Umbilical cord (tissue), 2 donors: Measurements from ENCODE around the gene CACNA1I. TPM values are rescaled to one million over a fixed set of nuclear protein-coding genes. Genes with fewer than 3 reads are reported as not detected.

Experiments used
- DNase-seq: peaks from one replicate; pipeline ENCODE4 v3.0.0-alpha.2; 2015; ENCODE audit warnings: low spot score
- total RNA-seq: library from RNA; depleted of rRNA; stranded (reverse); fragments of >200 nt; gene quantifications from one replicate; pipeline ENCODE4 v1.2.3, GENCODE V29; 2014; ENCODE audit warnings: low replicate concordance; ENCODE audit not compliant: insufficient read depth

The CACNA1I gene
- total RNA-seq, 1 donor from 2014 or later = 0.48 TPM

DNA sequence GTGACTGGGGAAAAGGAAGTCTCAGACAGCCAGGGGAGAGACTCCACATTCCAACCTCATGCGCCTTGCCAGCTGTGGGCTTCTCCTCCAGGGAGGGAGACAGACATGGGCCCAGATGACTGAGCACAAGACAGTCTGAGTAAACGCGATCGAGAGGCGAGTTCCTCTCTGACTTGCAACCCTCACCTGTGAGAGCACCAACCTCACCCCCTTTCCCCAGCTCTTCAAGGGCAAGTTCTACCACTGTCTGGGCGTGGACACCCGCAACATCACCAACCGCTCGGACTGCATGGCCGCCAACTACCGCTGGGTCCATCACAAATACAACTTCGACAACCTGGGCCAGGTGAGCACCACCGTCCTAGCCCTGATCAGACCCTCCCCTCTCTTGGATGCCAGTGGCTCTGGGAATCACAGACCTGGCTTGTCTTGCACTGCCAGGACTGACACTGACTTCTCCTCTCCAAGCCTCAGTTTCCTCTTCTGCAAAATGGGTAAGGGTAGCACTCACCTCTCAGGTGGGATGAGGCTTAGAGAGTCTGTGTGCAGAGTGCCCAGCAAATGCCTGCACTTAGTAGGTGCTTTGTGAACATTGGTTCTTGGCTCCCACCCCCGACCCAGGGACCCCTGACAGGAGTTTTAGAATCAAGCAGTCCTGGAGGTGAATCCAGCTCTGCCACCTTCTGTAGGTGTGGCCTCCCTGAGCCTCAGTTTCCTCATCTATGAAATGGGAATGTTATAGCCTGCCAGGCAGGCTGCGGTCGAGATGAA lies 95.3 kb downstream of the CACNA1I start:
- DNase-seq = no peak

DNA sequence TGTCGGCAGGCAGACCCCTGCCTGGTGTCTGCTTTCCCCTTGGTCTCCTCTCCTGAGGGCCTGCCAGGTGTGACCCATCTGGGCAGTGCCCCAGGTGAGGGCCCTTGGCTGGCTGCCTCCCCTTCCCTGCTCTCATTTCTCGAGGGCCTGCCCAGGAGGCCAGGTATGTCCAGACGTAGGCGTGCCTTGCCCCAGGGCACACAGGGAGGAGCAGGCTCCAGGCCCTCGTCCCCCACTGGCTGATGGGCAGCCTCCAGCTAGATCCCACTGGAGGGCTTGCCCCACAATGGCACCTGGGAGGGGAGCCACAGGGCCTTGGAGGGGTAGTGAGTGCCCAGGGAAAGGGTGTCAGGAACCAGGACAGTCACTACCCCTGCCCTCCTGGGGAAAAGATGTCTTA lies 95.9 kb downstream of the CACNA1I start:
- no peak for DNase-seq

DNA sequence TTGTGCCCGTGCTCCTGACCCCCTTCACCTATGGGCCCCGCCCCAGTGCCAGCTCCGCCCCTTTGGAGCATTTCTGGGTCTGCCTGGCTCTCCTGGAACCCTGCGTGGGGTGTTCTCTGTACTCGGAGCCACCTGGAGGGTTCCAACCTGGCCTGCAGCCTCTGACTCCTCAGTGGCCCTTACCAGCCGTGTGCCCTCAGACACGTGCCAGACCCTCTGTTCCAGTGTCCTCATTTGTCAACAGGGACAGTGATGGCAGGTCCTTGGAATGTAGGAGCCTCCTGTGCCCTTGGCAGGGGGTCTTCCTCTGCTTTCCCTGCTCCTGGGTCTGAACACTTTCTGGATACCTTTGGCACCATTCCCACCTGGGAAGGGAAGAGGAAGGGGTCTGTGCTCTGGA lies 96.4 kb downstream of the CACNA1I start:
- DNase-seq = no peak

DNA sequence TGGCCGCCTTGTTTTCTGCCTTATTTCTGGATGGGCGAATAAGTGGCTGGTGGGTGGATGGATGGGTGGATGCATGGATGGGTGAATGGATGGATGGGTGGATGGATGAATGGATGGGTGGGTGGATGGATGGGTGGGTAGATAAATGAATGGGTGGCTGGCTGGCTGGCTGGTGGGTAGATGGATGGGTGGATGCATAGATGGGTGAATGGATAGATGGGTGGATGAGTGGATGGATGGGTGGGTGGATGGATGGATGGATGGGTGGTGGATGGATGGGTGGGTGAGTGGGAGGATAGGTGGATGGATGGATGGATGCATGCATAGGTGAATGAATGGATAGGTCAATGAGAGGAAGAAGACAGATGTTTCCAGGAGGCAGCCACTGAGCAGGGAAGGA lies 98.9 kb downstream of the CACNA1I start:
- no peak for DNase-seq

DNA sequence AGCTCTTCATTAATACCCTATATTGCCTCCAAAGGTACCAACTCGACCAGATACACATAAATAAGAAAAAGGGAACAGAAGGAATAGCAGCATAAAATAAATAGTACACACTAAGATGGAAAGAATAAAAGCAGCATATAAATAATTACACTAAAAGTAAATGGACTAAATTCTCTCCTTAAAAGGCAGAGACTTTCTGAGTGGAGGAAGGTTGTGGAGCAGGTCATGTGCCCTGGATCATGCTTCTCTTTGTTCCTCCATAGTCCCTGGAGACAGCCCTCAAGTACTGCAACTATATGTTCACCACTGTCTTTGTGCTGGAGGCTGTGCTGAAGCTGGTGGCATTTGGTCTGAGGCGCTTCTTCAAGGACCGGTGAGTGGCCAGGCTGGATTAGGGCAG lies 101.4 kb downstream of the CACNA1I start:
- DNase-seq = no peak

DNA sequence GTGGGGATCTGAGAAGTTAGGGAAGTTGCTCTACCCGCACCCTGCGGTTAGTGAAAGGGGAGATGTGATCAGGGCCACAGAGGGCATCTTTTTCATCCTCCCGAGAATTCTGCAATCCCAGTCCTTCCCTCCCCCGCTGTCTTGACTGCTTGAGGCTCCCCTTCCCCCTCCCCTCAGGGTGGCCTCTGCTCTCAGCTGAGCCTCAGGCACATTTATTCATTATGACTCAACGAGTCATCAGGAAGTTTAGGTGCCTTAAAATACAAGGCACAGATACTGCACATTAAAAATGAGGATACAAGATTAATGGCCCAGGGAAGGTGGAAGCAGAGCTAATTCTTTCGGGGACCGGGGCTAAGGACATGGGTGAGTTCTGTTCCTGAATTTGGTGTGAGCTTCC lies 104.0 kb downstream of the CACNA1I start:
- DNase-seq = no peak

DNA sequence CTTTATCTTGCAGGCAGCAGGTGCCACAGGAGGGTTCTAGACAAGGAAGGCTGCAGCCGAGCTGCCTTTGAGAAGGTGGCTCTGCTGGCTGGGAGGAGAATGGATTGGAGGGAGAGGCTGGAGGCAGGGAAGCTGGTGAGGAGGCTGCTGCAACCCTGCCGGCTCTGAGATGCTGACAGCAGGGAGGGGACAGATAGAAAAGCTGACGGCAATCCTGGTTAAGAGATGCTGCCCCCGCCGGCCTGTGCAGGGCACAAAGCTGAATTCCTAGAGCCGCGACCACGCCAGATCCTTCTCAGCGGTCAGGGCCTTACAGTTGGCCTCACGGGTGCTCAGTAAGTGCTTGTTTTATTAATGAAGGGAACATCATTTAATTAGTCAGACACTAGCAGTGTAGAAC lies 105.4 kb downstream of the CACNA1I start:
- DNase-seq = no peak

DNA sequence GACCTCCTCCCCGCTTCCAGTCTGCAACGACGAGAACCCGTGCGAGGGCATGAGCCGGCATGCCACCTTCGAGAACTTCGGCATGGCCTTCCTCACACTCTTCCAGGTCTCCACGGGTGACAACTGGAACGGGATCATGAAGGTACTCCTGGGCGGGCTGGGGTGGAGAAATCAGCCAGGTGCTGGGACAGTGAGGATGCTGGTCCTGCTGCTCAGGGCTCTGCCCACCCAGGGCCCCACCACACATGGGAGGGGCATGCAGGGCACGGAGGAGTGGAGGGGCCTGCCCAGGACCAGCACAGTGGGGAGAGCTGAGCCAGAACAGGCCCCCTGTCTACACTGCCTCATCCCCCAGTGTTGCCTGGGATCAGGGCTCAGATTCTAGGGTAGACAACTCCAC lies 107.4 kb downstream of the CACNA1I start:
- no peak for DNase-seq

DNA sequence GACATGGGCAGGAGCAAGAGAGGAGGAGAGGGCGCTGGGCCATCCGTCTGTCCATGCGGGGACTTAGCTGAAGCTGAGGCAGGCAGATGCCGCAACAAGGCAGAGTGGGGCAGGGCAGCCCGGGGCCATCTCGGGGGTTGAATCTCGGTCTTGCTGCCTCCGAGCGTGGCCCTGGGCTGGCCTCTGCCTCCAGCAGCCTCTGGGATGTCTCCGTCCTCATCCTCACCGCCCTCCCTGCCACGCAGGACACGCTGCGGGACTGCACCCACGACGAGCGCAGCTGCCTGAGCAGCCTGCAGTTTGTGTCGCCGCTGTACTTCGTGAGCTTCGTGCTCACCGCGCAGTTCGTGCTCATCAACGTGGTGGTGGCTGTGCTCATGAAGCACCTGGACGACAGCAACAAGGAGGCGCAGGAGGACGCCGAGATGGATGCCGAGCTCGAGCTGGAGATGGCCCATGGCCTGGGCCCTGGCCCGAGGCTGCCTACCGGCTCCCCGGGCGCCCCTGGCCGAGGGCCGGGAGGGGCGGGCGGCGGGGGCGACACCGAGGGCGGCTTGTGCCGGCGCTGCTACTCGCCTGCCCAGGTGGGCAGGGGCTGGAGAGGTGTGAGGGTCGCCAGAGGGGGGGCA lies 108.4 kb downstream of the CACNA1I start:
- no peak for DNase-seq

DNA sequence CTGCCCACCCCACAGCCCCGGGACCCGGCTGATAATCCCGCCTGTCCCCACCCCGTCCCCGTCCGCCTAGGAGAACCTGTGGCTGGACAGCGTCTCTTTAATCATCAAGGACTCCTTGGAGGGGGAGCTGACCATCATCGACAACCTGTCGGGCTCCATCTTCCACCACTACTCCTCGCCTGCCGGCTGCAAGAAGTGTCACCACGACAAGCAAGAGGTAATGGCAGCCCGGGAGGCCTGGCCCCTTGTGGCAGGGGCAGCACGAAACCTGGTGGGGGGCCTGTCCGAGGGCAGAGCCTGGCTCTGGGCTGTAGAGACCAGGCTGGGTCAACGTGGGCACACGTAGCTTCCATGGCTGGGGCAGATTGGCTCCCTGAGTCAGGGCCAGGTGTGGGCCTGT lies 109.1 kb downstream of the CACNA1I start:
- no peak for DNase-seq

DNA sequence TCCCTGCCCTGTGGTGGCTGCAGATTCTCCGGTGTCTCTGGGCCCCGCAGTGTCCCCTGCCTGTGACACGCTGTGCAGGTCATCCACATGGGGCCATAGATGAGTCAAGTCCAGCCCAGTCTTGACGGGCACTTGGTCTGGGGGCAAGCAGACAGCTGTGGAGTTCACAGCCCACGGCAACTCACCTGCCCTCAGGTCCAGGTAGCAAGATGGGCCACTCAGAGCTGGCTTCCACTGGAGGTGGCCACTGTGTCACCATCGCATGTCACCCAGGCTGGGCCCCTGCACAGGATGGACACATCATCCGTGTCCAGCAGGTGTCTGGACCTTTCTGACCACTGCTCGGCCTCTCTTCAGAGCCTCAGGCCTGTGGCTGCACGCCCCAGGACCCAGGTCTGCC lies 109.9 kb downstream of the CACNA1I start:
- DNase-seq = no peak

DNA sequence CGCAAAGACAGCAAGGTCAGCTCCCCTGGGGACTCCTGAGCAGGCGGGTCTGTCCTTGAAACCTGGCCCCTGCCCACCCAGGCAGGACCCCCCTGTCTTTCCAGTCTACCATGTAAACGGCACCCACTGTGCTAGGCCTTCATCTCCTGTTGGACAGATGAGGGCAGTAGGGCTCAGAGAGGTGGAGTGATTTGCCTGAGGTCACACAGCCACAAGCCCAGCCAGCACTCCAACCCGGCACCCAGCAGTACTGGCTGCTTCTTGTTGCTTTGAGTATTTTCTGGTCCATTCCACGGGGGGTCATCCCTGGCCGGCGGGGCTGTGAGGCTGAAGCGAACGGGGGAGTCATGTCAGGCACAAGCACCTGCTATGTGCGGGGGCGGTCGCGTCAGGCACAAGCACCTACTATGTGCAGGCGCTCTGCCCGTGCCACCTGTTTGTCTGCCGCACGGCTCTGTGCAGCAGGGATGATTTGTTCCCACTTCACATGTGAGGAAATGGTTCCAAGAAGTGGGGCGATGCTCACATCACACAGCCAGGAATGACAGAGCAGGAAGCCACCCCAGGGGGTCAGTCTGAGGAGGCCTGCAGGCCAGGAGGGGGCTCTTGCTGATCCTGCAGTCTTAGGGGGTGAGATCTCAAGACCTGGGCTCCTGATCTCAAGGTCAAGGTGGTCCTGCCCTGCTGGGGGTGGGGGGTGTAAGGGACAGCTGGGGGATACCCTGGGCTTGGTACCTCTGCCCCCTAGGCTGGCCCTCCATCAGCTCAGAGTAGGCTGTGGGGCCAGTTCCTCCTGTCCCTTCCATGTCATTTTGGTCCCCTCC lies 110.7 kb downstream of the CACNA1I start:
- no peak for DNase-seq

DNA sequence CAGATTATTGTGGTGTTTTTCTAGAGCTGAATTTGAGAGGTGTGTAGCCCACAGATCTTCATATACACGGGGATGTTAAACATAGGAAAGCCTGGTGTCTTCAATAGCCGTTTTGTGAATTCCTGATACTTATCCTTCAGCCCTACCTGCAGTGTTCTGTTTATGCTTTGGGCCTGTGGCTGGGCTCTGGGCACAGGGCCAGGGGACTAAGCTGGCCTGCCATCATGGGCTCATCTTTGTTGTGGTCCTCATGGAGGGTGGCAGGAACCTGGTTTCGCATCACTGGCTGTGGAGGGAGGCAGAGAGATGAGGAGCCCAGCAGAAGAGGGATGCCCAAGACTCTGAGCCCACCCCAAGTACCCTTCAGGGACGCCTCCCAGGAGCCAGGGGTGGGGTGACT lies 112.4 kb downstream of the CACNA1I start:
- DNase-seq = no peak

DNA sequence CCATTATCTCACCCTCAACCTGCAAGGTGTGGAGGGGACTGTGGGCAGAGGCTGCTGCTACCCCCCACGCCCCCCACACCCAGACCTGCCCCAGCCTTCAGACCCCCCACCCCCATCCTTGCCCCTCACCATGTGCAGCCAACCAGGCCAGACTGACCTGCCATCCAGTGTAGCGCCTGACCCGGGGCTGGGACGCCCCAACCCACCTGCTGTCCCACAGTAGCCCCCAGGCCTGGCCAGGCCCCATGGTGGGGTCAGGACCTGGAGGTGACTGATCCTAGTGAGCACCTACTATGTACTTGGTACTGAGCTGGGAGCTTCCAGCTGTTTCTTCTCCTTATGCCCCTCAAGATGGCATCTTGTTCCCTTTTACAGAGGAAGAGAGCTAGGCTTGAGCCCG lies 113.1 kb downstream of the CACNA1I start:
- no peak for DNase-seq

DNA sequence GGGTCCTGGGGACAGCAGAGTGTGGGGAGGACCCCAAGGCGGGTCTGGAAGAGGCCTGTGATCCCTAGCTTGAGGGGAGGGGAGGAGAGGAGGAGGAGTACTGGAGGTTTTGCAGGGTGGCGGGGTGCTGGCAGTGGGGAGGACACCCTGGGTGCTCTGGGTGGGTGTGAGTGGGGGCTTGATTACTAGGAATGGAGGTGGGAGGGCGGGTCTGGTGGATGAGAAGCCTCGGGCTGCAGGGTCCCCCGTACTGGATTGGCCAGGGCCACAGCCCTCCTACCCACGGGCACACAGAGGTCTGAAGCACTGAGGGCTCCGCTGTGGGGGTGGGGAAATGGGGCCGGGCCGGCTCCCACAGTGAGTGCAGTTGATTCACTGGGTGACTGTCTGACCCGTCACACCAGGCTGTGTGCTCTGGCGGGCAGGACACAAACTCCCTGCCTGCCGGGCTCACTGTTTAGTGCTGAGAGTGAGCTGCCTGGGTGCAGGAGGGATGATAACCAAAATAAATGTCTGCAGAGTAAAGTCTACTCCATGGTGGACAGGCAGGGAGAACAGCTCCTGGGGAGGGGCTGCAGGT lies 114.2 kb downstream of the CACNA1I start:
- DNase-seq = no peak

DNA sequence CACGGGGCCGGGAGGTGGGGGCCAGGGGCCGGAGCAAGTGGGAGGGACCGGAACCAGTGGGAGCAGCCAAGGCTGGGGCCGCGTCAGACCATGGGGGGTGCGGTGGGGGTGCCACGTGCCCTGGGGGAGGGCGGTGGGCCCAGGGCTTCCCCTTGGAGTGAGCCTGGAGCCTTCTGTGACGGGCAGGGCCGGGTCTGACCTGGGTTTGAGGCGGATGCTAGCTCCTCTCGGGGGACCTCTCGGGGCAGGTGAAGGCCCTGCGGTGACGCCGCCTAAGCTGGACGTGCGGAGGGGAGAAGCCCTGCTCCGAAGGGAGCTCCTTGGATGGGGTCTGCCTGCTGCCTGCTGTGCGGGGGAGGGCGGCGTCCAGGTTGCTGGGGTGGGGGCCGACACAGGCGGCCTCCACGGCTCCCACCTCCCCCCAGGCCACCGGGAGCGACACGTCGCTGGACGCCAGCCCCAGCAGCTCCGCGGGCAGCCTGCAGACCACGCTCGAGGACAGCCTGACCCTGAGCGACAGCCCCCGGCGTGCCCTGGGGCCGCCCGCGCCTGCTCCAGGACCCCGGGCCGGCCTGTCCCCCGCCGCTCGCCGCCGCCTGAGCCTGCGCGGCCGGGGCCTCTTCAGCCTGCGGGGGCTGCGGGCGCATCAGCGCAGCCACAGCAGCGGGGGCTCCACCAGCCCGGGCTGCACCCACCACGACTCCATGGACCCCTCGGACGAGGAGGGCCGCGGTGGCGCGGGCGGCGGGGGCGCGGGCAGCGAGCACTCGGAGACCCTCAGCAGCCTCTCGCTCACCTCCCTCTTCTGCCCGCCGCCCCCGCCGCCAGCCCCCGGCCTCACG lies 115.0 kb downstream of the CACNA1I start:
- no peak for DNase-seq

DNA sequence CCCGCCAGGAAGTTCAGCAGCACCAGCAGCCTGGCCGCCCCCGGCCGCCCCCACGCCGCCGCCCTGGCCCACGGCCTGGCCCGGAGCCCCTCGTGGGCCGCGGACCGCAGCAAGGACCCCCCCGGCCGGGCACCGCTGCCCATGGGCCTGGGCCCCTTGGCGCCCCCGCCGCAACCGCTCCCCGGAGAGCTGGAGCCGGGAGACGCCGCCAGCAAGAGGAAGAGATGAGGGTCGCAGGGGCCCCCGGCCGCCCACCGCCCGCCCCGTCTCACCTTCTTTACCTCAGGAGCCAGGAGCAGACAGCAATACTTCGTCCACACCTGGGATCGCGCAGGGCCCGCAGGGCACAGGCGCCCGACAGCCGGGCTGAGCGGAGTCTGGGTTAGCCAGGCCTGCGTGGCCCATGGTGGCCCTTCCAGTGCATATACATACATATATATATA lies 115.6 kb downstream of the CACNA1I start:
- no peak for DNase-seq

DNA sequence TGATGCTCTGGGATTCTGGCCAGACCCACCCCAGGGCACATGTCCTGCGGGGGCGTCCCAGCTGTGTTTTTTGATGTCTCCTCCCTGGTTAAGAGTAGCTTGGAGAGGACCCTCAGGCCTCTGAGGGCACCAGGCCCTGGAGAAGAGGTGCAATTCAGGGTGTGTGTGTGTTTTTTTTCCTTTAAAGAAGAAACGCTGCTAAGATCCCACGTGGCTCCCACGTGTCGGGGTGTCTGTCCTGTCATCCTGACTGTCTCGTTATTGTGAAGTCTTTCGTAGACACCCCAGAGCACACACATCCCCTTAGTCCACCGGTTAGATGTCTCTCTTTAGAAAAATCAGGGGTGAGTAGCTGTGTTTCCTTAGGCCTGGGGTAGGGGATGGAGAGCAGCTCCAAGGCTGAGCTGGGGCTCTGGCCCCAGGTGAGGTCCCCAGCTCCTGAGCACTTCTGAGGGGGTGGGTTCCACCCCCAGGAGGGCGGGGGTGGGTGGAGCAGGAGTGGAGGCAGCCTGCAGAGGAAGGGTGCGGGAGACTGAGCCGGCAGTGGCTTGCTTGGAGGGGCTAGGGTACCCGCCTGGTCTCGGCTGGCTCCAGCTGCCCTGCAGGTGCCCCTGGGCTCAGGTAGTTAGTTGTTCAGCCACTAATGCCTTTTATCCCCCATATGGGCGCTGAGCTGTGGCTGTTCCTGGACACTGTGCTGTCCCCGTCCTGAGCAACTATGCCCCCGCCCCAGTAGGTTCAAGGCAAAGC lies 116.4 kb downstream of the CACNA1I start:
- DNase-seq = no peak

DNA sequence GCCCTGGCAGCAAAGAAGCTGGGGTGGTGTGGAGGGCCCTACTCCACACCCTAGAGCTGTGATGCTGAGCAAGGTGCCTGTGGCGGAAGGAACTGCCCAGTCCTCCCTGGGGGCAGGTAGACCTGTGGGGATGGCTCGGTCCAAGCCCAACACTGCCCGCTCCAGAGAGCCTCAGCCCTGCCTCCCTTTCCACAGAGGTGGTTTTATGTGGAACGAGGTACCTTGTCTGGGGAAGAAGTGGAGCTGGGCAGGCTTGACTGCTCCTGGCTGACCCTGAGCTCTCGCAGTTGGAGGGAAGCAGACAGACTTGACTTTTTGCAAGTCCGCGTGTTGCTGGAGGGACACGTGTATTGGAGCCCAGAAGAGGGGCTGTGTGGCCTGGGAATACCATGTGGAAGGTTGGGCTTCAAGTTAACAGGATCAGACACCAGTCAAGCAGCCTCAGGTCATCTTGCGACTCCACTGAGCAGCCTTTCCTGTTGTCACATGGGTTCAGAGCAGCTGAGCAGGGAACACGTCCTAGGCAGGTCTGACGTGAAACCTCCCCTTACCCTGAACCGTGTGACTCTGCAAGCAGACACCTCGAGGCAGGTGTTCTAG lies 117.7 kb downstream of the CACNA1I start:
- DNase-seq = no peak

DNA sequence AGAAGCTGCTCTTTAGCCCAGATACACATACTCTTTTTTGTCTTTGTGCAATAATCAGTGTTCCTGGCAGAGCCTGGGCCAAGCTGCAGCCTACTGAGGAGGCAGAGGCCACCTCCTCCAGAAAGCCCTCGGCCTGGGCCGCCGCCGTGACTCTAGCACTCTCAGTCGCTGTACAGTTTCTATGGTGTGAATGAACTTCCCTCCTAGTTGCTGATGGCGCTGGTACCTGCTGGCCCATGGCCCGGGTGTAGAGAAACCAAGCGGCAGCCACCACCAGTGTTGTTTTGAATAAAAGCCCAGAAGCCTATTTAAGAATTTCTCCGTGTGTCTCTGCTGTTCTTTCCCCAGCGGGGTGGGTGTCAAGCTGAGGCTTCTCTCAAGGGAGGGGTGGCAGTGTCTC lies 118.9 kb downstream of the CACNA1I start:
- DNase-seq = no peak
